ENCODE results near the gene EFR3B.
"Not testable (repeated sequence)": the region's sequence is repeated elsewhere in the genome, so short reads cannot be mapped to it uniquely, and the experiment has no call there.

Gene EFR3B

DNA sequence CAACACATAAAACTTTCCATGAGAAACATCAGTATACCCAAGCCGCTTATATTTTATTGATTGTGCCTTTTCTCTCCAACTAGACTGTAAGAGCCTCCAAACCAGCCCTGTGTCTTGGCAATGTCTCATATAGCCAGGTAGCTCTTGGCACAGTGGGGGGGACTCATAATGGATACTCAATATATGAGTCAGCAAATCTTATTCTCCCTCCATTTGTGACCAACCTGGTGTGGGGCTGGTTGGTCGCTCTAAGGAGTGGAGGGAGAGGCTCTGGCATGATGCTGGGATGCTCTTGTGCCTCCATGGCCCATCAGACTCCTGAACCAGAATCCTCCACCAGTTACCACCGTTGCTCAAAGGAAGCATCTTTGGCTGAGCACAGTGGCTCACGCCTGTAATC lies 32.0 kb downstream of the EFR3B start:
- no peak for DNase-seq

DNA sequence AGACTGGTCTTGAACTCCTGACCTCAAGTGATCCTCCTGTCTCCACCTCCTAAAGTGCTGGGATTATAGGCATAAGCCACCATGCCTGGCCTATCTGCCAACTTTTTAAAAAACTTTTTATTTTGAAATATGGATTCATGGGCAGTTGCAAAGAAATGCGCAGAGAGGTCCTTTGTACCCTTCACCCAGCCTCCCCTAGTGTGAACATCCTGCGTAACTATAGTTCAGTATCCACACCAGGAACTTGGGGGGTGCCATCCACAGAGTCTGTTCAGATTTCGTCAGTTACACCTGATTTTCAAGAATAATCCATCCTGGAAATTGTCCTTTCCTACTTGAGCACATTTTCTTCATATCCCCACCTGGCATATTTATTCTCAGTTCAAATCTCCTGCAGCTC lies 33.0 kb downstream of the EFR3B start:
- no peak for DNase-seq

DNA sequence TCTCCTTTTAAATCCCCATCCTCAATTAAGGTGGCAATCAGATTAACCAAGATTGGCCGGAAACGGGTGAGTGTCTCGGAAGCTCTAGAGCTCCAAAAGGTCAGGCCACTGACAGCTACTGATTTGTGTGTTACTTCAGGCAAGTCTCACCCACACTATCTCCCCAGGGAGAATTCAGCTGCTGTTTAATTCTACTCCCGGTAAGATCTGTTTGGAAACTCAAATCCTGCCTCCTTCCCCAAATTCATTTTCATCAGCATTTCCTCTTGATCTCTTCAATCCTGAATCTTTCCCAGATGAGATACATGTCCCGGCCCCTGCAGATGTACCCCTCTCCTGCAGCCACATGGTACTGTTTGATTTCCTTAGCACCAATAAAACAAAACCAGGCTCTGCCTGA lies 34.9 kb downstream of the EFR3B start:
- no peak for DNase-seq

DNA sequence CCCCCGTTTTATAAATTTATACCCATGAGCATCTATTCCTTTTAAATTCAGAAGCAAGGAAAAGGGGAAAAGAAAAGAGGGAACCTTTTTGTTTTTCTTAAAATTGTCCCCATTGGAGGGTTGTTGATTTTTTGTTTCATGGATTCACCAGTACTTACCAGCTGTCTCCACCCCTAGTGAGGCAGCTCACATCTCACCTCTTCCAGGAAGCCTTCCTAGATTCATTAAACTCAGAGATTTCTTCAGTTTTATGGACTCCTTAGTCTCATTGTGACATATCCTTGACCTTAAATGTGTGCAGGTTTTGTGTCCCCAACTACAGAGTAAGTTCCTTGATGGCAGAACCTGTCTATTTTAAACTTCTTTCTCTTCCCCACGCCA lies 35.9 kb downstream of the EFR3B start:
- no peak for DNase-seq

DNA sequence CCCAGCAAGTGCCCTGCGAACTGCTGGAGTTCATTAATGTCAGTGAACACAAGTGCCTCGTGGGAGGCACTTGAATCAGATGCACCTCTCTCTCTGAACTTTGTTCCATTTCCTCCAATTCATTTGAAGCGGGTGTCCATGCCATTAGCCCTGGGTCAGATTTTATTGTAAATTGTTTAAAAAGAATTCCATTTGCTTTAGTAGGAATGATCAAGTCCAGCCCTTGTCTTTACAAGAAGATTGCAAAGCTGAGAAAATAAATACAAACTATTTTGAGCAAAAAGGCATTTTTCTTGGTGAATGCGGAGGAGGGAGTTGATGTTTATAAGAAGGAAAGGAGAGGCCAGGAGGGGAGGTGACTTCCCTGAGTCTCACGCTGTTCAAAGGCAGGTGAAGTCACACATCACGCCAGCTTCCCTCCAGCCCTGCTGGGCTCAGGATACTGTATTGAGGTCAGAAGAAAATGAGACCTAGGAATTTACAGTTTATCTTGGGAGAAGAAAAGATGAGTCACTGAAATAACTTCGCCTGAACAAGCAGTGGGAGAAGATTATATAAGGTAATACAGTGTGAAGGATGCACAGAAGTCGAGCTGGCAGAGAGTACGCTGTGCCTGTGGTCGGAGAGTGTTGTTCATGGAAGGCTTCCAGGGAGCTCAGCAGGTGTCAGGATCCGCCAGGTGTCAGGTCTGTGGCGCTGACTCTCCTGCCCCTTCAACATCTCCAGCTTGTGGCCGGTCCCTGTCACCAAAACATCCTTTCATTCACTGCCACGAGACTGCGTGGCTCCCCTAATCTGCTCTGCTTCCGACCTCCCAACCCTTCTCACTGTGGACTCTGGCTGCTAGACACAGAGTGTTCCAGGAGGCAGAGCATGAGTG lies 36.5 kb downstream of the EFR3B start:
- no peak for DNase-seq

DNA sequence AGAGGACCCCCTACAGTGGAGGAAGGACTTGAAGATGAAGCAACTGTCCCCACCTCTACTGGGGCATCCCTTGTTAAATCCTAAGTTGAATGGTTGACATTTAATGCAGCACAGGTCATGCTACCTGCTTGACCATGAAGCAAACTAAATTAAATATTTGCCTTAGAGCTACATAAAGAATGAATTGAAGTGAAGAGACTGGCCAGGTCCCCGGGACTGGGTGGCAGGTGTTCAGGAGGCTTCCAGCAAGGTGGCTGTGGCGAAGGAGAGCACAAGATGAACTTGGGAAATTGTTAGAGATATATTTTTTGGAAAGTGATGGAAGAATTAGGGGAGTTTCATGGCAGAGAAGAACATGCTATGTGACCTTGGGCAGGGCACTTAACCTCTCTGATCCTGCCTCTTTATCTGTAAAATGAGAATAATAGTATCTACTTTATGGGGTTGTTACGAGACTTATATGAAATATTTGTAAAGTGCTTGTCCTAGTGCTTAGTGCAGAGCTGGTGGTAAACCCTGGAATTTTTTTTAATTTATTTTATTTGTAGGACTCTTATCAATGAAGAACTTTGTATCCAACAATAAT lies 37.3 kb downstream of the EFR3B start:
- no peak for DNase-seq

DNA sequence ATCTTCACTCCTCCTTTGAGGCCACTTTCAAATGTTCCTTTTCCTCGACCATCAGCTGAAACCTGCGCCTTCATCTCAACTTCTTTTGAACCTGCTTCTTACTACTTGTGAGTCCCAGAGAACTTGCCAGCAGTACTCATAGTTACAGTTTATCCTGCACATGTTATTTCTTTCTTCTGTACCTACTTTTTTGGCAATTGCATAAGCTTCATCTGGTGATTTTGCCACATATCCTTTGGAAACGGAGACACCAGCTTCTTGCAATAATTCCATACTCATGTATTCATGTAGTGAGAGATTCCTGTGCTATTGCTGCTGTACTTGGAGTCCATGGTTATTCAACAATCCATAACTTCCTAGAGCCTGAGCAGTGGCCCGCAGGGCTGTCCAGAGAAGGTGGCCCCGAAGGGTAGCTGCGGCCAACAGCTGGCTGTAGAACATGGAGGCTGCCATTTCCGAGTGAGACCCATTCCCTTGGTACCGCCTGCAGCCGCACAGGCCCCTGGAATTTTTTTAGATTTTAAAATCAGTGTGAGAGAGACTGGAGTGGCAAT lies 39.4 kb downstream of the EFR3B start:
- no peak for DNase-seq

DNA sequence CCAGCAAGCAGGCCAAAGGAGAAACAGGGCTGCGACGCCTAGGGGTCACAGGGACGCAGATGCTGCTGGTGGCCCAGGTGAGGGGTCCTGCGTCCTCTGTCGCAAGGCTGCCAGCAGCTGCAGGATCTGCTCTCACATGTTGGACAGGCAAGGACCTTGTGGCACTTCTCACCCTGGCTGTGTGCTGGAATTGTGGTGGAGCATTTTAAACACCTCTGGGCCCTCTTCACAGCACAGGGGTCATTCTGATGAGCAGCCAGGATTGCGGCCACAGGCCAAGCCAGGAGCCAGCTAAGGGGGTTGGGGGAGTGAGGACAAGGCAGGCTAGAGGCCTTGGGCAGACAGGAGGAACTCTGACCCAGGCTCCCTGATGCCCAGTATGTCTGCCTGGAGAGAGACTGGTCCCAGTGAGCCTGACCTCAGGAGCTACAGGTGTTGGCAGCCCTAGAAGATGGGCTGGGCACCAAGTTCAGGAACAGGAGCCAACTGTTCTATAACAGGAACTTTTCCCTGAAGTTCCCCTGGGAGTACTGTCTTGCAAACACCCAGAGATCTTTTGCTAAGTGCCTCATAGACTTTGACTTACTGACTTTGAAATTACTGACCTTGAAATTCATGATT lies 40.2 kb downstream of the EFR3B start:
- no peak for DNase-seq

DNA sequence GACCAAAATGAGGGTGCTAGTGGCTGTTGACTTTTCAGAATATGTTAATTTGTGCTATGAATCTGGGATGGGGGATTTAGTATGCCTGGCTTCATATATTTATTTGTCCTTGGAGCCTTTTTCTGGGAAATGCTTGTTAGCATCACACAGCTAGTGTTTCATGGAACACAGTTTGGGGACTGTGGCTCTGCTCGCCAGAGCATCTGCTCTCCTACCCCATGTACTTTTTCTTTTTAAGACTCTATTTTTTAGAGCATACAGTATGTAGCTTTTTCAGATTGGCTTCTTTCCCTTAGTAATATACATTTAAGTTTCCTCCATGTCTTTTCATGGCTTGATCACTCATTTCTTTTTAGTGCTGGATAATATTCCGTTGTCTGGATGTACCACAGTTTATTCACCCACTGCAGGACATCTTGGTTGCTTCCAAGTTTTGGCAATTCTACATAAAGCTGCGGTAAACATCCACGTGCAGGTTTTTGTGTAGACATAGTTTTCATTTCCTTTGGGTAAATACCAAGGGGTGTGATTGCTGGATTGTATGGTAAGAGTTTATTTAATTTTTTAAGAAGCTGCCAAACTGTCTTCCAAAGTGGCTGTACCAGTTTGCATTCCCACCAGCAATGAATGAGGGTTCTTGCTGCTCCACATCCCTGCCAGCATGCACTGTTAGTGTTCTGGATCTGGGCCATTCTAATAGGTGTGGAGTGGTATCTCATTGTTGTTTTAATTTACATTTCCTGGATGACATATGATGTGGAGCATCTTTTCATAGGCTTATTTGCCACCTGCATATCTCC lies 44.1 kb downstream of the EFR3B start:
- no peak for DNase-seq

DNA sequence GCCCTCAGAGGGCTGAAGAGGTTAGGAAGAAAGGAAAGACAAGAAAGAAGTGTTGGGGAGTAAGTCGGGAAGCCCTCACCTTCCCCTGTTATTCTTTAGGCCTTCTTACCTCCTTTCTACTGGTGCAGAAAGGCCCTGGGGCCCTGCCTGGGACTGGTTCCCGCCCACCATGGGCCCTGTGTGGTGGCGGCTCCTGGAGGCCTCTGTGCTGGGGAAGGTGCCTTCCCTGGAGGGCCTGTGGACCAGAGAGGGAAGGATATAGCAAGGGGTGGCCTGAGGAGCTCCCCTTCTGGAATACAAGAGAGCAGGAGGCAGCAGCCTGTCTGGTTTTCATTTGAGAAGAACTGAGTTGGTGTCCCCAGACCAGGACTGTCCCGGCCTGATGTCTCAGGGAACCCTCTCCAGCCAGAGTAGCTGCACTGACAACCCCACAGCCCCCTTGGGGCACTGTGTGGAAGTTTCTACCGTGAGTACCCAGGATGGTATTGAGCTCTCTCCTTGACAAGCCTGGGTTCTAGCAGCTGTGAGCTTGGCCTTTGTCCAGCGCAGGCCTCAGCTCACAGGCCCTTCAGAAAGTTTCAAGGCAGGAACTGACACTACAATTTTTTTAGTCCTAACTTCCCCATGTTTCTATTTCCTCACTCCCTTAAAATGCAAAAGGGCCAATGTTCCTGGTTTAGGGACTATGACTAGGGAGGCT lies 47.1 kb downstream of the EFR3B start:
- no peak for DNase-seq

DNA sequence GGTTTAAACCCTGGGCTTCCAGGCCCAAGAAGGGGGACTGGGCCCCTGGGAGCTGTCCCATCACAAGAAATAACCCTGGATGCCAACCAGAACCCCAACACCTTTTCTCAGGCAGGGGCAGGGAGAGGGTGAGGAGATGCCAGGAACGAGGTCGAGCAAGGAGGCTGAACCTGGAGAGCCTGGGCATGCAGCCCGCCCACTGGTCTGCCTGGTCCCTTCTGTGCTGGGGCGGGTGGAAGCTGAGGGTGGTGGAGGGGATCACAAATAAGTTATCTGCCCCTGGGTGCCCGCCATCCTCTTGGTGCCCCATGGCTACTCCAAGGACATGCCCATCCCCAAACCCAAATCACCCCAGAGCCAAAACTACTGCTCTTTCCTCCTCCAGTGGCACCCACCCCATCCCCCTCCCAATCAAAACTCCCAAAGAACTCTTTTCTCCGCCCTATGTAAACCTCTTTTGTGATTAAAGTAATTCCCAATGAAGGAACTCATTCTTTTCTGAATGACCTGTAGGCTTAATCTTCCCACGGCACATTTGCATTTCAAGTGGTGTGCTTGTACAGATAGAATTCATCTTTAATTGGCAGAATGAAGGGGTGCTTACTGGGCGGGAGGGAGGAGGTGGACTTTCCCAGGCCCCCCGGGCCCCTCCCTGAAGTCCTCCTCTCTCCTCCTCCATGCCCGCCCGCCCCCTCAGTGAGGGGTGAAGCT lies 47.9 kb downstream of the EFR3B start:
- no peak for DNase-seq

DNA sequence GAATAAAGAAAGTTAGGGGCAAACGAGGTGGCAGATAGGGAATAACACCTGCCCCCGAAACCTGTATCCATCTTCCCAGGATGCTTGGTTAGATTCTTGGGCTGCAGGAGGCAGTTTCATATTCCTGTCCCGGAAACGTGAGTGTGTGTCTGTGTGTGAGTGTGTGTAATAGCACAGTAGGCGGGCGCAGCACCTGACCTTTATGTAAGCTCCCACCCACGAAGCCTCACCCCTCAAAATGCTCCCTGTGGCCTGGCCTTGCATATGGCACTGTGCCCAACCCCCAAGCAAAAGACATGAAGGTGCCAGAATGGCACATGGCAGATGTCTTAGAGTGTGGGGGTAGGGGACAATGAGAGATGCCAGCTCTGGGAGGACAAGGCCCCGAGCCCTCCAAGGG lies 48.9 kb downstream of the EFR3B start:
- DNase-seq: no peak

DNA sequence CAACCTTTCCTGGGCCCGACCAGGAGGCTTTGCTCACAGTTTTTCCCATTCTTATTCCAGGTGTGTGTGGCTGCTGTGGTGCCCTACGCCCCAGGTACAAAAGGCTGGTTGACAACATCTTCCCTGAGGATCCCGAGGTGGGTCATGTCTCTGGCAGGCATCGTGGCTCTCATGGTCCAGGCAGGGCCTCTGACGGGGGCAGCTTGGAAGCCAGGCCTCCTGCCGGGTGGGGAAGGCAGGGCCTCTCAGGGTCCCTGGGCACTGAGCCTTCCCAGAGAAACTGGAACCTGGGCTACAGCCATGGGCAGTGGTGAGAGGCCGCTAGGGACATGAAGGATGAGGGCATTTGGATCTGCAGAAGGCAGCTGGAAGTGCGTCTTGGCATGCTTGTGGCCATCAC lies 49.4 kb downstream of the EFR3B start:
- DNase-seq: no peak

DNA sequence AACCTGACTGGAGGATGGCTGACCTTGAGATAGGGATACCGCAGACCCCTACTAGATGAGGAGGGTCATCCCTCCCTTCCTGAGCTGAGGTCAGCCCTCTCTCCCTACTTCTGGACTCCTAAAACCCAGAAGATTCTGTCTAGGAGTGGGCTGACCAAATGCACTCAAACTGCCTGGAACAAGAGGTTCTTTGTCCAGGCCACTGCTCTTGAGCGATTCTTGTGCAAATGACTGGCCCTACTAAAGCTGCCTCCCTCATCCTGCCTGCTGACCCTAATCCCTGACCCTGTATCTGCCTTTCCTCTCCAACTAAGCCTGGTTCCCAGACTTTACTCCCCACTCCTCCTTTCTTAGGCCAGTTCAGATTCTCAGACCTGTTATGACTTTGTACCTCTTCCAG lies 56.2 kb downstream of the EFR3B start:
- DNase-seq: no peak

DNA sequence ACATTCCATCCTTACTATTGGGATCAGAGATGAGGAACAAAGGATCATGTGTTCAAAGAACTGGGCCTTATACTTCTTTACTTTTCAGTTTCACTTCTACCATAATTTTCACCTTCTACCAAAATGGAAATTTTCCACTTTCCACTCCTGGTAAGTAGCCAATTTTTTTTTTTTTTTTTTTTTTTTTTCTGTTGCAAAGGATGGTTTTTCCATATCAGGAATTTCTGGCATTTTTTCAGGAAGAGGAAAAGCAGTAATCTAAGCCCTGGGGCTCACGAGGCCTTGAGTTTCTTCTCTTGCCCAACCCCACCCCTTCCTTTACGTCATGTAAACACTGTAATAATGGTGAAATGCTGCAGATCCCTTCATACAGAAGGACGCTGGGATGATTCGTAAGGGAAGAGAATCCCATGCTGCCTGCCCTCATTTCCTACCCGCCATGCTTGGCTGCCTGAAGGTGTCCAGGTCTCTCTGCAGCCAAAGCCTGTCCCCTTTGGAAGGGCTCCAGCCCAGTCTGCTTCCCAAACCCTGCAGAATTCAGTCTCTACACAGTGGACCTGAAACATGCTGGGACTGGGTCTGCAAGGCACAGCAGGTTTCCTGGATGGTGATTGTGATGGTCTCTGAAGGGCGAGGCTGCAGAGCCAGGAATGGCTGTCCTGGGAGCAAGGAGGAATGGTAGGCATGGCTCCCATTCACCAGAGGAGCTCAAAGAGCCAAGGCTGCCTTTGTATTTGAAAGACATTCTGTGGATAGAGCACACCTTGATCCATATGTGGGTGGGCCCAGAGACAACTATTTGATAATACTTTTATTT lies 57.0 kb downstream of the EFR3B start:
- no peak for DNase-seq

DNA sequence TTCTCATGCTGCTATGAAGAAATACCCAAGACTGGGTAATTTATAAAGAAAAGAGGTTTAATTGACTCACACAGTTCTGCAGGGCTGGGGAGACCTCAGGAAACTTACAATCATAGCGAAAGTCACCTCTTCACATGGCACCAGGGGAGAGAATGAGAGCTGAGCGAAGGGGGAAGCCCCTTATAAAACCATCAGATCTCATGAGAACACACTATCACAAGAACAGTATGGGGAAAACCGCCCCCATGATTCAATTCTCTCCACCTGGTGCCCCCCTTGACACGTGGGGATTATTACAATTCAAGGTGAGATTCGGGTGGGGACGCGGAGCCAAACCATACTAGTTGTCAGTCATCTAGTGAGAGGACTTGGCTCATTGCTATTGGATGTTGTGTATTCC lies 60.5 kb downstream of the EFR3B start:
- not testable (repeated sequence) for DNase-seq

DNA sequence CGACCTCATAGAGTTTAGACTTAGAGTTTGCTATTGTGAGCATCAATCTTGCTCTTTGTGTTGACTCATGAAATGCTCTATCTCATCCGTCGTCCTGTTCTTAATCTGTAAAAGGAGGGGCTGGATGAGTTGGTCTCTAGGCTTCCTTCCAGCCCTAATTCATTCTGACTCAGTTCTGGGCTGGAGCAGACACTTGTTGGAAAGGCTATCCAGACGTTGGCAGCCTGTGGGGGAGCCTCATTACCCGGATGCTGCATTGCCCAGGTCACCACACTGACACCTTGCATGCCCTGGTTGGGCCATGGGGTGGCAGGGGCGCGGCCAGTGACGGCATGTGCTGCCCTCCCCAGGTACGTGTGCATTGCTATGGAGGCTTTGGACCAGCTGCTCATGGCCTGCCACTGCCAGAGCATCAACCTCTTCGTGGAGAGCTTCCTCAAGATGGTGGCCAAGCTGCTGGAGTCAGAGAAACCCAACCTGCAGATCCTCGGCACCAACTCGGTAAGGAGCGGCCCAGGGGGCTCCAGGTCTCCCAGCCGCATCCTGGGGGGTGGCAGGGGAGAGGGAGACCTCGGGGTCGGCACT lies 61.5 kb downstream of the EFR3B start:
- no peak for DNase-seq

DNA sequence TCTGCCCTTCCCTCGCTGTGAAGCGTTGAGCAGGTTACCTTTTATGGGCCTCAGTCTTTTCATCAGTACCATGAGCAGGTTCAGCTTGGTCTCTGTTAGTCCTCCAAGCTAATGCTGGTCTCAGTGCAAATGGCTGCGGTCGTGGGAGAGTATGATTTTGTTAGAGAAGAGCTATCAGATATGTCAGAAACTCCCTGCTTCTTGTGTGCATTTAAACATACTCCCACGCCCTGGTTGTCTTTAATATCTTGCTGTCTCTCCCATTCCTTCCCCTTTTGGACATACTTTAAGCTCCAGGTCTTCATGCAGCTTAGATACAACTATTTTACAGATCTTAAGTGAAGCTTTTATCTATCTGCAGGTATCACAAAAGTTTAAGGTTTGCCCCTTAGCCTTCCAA lies 62.9 kb downstream of the EFR3B start:
- no peak for DNase-seq

DNA sequence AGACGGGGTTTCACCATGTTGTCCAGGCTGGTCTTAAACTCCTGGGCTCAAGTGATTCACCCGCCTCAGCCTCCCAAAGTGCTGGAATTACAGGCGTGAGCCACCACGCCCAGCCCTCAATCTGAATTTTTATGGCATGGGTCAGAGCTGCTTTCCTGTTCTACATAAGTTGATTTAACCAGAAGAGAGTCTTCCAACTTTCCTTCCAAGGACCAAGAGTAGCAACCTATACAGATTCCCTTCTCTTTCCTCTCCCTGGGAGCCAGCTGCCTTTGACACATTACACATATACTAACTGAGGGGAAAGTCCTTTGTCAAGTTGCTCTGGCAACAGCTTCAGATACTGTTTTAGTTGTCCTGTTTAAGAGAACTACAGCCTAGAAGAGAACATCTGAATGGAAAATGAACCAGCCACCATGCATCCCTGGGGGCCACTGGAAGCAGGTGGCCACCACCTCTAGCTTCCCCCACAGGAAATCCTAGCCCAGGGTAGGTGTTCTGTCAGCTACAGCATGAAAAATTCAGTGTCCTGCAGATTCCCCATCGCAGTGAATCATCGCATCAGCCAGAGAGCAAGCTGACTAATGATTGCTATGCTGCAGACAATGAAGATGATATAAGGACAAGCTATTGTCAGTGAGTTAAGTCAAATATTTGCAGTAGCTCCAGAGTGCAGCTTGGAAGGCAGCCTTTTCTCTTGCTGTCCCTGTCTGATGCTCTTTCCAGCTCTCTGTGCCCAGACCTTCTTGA lies 63.6 kb downstream of the EFR3B start:
- DNase-seq: no peak

DNA sequence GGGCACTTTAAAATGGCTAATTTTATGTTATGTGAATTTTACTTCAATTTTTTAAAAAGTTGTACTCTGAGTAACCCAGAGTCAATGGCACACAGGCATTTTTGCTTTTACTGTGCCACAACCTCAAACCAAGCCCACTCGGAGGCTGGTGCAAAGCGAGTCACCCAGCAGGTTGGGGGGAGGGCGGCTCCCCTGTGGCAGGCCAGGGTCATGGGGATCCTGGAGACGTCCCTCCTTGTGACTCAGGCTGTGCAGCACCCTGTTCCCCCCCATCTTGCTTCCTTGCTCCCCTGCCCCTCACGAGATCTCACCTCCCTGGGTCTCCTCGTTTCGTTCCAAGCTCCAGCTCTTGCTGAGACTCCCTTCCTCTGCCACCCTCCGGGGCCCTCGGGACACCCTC lies 67.9 kb downstream of the EFR3B start:
- no peak for DNase-seq
